Mesenchymal stem cell (in vitro differentiated cells and primary cell): ENCODE data around the gene PASD1. TPM values are rescaled to one million over a fixed set of nuclear protein-coding genes. Genes with fewer than 3 reads are reported as not detected.

Experiments
- DNase-seq: peaks from one replicate; pipeline ENCODE4 v3.0.0-alpha.2; 2013
- H2AFZ ChIP-seq: one replicate; pipeline ENCODE4 v1.6.1; 2013; ENCODE audit warnings: low read depth, mild to moderate bottlenecking, control low read depth, inconsistent platforms, low read length, moderate library complexity
- H2AK5ac ChIP-seq: 2 replicates; pipeline ENCODE4 v1.6.1; 2013; ENCODE audit warnings: low read length, moderate library complexity, mild to moderate bottlenecking, inconsistent platforms; ENCODE audit not compliant: severe bottlenecking
- H2BK120ac ChIP-seq: one replicate; pipeline ENCODE4 v1.6.1; 2013; ENCODE audit warnings: low read depth, mild to moderate bottlenecking, inconsistent platforms, low read length, moderate library complexity
- H2BK12ac ChIP-seq, 2 experiments: one replicate each; pipeline ENCODE4 v1.6.1; 2013; ENCODE audit warnings: inconsistent platforms in 2 of 2, low read length in 2 of 2, mild to moderate bottlenecking in 2 of 2, moderate library complexity in 2 of 2, control low read depth in 1 of 2
- H2BK15ac ChIP-seq: one replicate; pipeline ENCODE4 v1.6.1; 2013; ENCODE audit warnings: mild to moderate bottlenecking, low read depth, inconsistent platforms; ENCODE audit not compliant: poor library complexity, severe bottlenecking
- H2BK5ac ChIP-seq: 2 replicates; pipeline ENCODE4 v1.6.1; 2013; ENCODE audit warnings: low read depth, mild to moderate bottlenecking, low read length, control low read depth, inconsistent platforms; ENCODE audit not compliant: poor library complexity, severe bottlenecking
- H3K14ac ChIP-seq, 2 experiments: one replicate each; pipeline ENCODE4 v1.6.1; 2013; ENCODE audit warnings: inconsistent platforms in 2 of 2, low read length in 2 of 2, control low read depth in 1 of 2, mild to moderate bottlenecking in 1 of 2, moderate library complexity in 1 of 2
- H3K18ac ChIP-seq, 2 experiments: one replicate each; pipeline ENCODE4 v1.6.1; 2013; ENCODE audit warnings: inconsistent platforms in 2 of 2, low read length in 2 of 2, control low read depth in 1 of 2, low read depth in 1 of 2, mild to moderate bottlenecking in 1 of 2
- H3K23ac ChIP-seq, 2 experiments: one replicate each; pipeline ENCODE4 v1.6.1; 2013; ENCODE audit warnings: inconsistent platforms in 2 of 2, low read length in 2 of 2, mild to moderate bottlenecking in 2 of 2, moderate library complexity in 2 of 2, control low read depth in 1 of 2
- H3K27ac ChIP-seq: 2 replicates; pipeline ENCODE4 v1.5.1; 2013; ENCODE audit warnings: mild to moderate bottlenecking, moderate library complexity, low read length, control low read depth, inconsistent platforms; ENCODE audit not compliant: poor library complexity, severe bottlenecking
- H3K27me3 ChIP-seq, 2 experiments: 2 replicates each; pipeline versions ENCODE4 v1.6.1 to v1.7.0; 2013; ENCODE audit warnings: low read length in 2 of 2, mild to moderate bottlenecking in 2 of 2, moderate library complexity in 2 of 2, control low read depth in 1 of 2, inconsistent platforms in 1 of 2; ENCODE audit not compliant: control insufficient read depth in 1 of 2, insufficient read depth in 1 of 2
- H3K36me3 ChIP-seq, 2 experiments: 2 replicates each; pipeline versions ENCODE4 v1.6.1 to v1.7.0; 2013; ENCODE audit warnings: low read length in 2 of 2, control low read depth in 1 of 2, inconsistent platforms in 1 of 2, low read depth in 1 of 2, mild to moderate bottlenecking in 1 of 2; ENCODE audit not compliant: insufficient read depth in 2 of 2, control insufficient read depth in 1 of 2
- H3K4ac ChIP-seq, 2 experiments: one replicate each; pipeline ENCODE4 v1.6.1; 2013; ENCODE audit warnings: inconsistent platforms in 2 of 2, low read length in 2 of 2, mild to moderate bottlenecking in 2 of 2, moderate library complexity in 2 of 2, control low read depth in 1 of 2, low read depth in 1 of 2
- H3K4me1 ChIP-seq: 2 replicates; pipeline ENCODE4 v1.6.1; 2013; ENCODE audit warnings: low read depth, low read length, control low read depth; ENCODE audit not compliant: control insufficient read depth, insufficient read depth
- H3K4me2 ChIP-seq: 2 replicates; pipeline ENCODE4 v1.6.1; 2013; ENCODE audit warnings: low read length, mild to moderate bottlenecking, inconsistent platforms; ENCODE audit not compliant: poor library complexity, severe bottlenecking
- H3K4me3 ChIP-seq, 2 experiments: 2 replicates each; pipeline versions ENCODE4 v1.5.1 to v1.7.0; 2013; ENCODE audit warnings: low read length in 2 of 2, mild to moderate bottlenecking in 2 of 2, control low read depth in 1 of 2, low read depth in 1 of 2; ENCODE audit not compliant: insufficient read depth in 1 of 2
- H3K79me1 ChIP-seq: replicated peaks from 2 replicates; pipeline ENCODE4 v1.6.1; 2013; ENCODE audit warnings: mild to moderate bottlenecking, control low read depth, low read length, inconsistent platforms; ENCODE audit not compliant: poor library complexity, severe bottlenecking
- H3K9ac ChIP-seq: 2 replicates; pipeline ENCODE4 v1.7.0; 2013; ENCODE audit warnings: mild to moderate bottlenecking, low read length, moderate library complexity
- H3K9me3 ChIP-seq: 2 replicates; pipeline ENCODE4 v1.7.0; 2013; ENCODE audit warnings: mild to moderate bottlenecking, low read length; ENCODE audit not compliant: control insufficient read depth
- H4K8ac ChIP-seq: one replicate; pipeline ENCODE4 v1.6.1; 2013; ENCODE audit warnings: inconsistent platforms, mild to moderate bottlenecking, low read length, moderate library complexity
- H4K91ac ChIP-seq: one replicate; pipeline ENCODE4 v1.6.1; 2013; ENCODE audit warnings: mild to moderate bottlenecking, low read length, inconsistent platforms
- WGBS: methylation state at CpG from one replicate; pipeline ENCODE4 v1.1.7; 2013; ENCODE audit warnings: mixed read lengths; 5-methylcytosine and 5-hydroxymethylcytosine counted together
- polyA plus RNA-seq, 2 experiments: library from polyadenylated mRNA; stranded (reverse); fragments of 200-250 nt; gene quantifications; one replicate each; pipeline ENCODE4 v1.2.3, GENCODE V29; 2013

Gene PASD1, protein sequence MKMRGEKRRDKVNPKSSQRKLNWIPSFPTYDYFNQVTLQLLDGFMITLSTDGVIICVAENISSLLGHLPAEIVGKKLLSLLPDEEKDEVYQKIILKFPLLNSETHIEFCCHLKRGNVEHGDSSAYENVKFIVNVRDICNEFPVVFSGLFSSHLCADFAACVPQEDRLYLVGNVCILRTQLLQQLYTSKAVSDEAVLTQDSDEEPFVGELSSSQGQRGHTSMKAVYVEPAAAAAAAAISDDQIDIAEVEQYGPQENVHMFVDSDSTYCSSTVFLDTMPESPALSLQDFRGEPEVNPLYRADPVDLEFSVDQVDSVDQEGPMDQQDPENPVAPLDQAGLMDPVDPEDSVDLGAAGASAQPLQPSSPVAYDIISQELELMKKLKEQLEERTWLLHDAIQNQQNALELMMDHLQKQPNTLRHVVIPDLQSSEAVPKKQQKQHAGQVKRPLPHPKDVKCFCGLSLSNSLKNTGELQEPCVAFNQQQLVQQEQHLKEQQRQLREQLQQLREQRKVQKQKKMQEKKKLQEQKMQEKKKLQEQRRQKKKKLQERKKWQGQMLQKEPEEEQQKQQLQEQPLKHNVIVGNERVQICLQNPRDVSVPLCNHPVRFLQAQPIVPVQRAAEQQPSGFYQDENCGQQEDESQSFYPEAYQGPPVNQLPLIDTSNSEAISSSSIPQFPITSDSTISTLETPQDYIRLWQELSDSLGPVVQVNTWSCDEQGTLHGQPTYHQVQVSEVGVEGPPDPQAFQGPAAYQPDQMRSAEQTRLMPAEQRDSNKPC
- not detected for polyA plus RNA-seq (2013, experiment 1 of 2)
- not detected for polyA plus RNA-seq (2013, experiment 2 of 2)

DNA sequence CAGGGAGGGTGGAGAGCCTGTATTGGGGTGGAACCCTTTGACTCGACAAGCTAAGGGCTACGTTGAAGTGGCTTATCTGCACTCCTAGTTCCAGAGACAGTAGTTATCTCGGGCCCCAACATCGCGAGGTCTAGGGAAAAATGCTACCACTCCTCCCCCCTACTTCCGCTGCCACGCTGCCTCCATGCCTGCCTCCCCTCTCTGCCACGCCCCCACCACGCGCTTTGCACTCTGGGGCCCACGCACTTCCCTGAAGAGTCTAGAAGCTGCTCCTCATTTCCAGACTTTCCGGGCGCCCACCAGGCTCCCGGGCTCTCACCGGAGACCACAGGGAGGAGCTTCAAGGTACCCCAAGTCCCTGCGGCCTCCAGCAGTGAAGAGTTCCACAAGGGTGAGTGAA lies at the start of gene PASD1:
Gene PASD1, plus strand, starts transcription at position 227 of the 400 bp plus-strand sequence. CDS start 37,879 bp downstream, outside the sequence.
- H4K8ac ChIP-seq, result no peak within 1 kb of the TSS
- H3K18ac ChIP-seq, result no peak within 1 kb of the TSS
- H3K27me3 ChIP-seq, result peaks cover 0 to 4% of the 10 kb centered on the region in 2 experiments
- no peak within 1 kb of the TSS for H3K9ac ChIP-seq
- H3K4ac ChIP-seq, result no peak within 1 kb of the TSS
- H3K79me1 ChIP-seq, result no peaks in the 10 kb centered on the region
- no peaks in the 10 kb centered on the region for H3K4me1 ChIP-seq
- H3K23ac ChIP-seq, result no peak within 1 kb of the TSS
- H2BK15ac ChIP-seq, result no peak within 1 kb of the TSS
- H2BK12ac ChIP-seq, result no peak within 1 kb of the TSS
- H3K36me3 ChIP-seq, result no peaks in the 10 kb centered on the region
- H3K4me3 ChIP-seq, result no peak within 1 kb of the TSS
- H2AK5ac ChIP-seq, result no peak within 1 kb of the TSS
- H2BK5ac ChIP-seq, result no peak within 1 kb of the TSS
- no peak for DNase-seq
- no peak within 1 kb of the TSS for H2BK120ac ChIP-seq
- no peak within 1 kb of the TSS for H3K4me2 ChIP-seq
- no peak within 1 kb of the TSS for H3K14ac ChIP-seq
- H2AFZ ChIP-seq, result no peak within 1 kb of the TSS
- H3K27ac ChIP-seq, result no peak within 1 kb of the TSS
- no peak within 1 kb of the TSS for H4K91ac ChIP-seq
- WGBS, result 95% methylated on average over 11 of the region's 16 CpGs
- H3K9me3 ChIP-seq, result no peaks in the 10 kb centered on the region

DNA sequence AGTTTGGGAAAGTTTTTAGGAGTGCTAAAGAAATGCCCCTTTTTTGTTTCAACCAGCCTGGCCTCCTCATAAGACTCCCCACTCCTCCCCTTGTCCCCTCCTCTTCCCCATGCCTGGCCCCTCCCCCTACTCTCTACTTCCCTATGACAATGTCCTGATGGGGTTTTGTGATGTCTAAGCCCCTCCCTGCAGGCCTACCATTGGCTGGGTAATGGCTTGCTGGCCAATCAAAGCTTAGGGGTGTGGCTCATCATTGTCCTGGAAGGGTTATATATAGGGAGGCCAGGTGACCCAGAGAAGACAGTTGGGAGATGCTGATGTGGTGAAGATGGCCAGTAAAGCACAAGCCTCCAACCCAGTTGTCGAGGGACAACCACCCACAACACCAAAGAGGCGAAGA lies 48.2 kb upstream of the PASD1 start:
- Histone ChIP-seq H3K27me3 (peaks cover 0 to 16% of the 10 kb centered on the region in 2 experiments), H3K14ac (no peak overlapping the region), H3K79me1 (no peaks in the 10 kb centered on the region), H3K4me2 (no peak overlapping the region), H3K4ac (no peak overlapping the region), H4K8ac (no peak overlapping the region), H4K91ac (no peak overlapping the region), H3K9ac (no peak overlapping the region), H3K4me1 (no peaks in the 10 kb centered on the region), H3K36me3 (no peaks in the 10 kb centered on the region), H2AK5ac (no peak overlapping the region), H2BK12ac (no peak overlapping the region), H3K23ac (no peak overlapping the region), H2BK120ac (no peak overlapping the region), H3K4me3 (no peak overlapping the region), H3K18ac (no peak overlapping the region), H2BK15ac (no peak overlapping the region), H2AFZ (no peak overlapping the region), H2BK5ac (no peak overlapping the region), H3K27ac (no peak overlapping the region), H3K9me3 (no peaks in the 10 kb centered on the region)
- no peak for DNase-seq
- WGBS, result 50% methylated on average over 1 of the region's 2 CpGs

DNA sequence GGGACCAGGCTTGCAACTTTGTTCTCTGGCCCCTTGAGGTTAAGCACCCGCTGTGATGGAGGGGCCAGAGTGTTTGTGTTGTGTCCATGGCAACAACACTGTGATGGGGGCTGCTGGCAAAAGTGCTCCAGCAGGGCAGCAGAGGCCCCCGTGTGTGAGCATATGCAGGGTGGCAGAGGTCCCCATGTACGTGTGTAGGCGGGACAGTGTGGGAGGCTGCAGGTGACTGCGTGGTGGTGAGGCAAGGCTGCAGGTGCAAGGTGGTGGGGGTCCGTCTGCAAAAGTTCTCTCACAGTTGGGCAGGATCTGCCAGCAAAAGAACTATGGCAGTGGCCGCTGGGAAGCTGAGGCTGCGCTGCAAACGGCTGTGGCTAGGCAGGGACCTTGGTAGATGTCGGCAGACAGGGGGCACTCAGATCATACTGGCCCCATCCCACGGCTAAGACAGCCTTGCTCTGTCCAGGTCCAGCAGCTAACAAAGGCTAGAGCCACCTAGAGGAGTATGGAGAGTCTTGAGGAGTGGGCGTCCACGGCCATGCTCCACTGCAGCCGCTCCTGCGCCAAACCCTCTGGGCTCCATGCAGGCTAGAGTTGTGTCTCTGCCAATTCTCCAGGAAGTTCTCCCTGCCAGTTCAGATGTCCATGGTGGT lies 46.8 kb upstream of the PASD1 start:
- Histone ChIP-seq H3K4me3 (no peak overlapping the region), H2AK5ac (no peak overlapping the region), H3K4me2 (no peak overlapping the region), H3K9ac (no peak overlapping the region), H3K18ac (no peak overlapping the region), H3K23ac (no peak overlapping the region), H3K27me3 (peaks cover 0 to 14% of the 10 kb centered on the region in 2 experiments), H4K91ac (no peak overlapping the region), H3K79me1 (no peaks in the 10 kb centered on the region), H4K8ac (no peak overlapping the region), H2BK5ac (peak overlapping the region; percentile 19), H3K27ac (no peak overlapping the region), H2AFZ (no peak overlapping the region), H3K14ac (no peak overlapping the region), H3K4ac (no peak overlapping the region), H3K36me3 (no peaks in the 10 kb centered on the region), H3K4me1 (no peaks in the 10 kb centered on the region), H2BK120ac (no peak overlapping the region), H3K9me3 (no peaks in the 10 kb centered on the region), H2BK15ac (no peak overlapping the region), H2BK12ac (no peak overlapping the region)
- no peak for DNase-seq
- WGBS, result 75% methylated on average over 15 of the region's 15 CpGs

DNA sequence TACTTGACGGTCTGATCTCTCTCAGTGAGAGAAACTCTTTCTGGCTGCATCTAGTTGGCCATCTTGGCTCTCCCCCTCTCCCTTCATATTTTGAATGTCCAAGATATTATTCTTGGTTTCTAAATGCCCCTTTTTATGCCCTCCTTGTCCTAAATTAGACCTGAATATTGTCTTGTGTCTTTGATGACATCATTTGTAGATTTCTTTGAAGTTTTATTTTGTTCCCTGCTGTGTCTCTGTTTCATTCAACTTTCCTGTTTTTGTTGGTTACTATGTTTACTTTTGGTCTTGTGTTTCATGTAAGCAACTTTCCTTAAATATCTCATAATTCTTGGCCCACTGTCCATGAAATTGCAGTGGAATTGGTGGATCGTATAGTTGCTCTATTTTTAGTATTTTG lies 46.1 kb upstream of the PASD1 start:
- Histone ChIP-seq H3K36me3 (no peaks in the 10 kb centered on the region), H3K14ac (no peak overlapping the region), H3K4me1 (no peaks in the 10 kb centered on the region), H3K27ac (no peak overlapping the region), H2AFZ (no peak overlapping the region), H3K4me2 (no peak overlapping the region), H4K91ac (no peak overlapping the region), H2BK120ac (no peak overlapping the region), H3K4me3 (no peak overlapping the region), H3K9me3 (no peaks in the 10 kb centered on the region), H3K9ac (no peak overlapping the region), H3K79me1 (no peaks in the 10 kb centered on the region), H3K4ac (no peak overlapping the region), H4K8ac (no peak overlapping the region), H2AK5ac (no peak overlapping the region), H3K23ac (no peak overlapping the region), H3K18ac (no peak overlapping the region), H2BK5ac (no peak overlapping the region), H2BK12ac (no peak overlapping the region), H2BK15ac (no peak overlapping the region), H3K27me3 (peaks cover 0 to 17% of the 10 kb centered on the region in 2 experiments)
- WGBS, result no CpG with 5 or more reads among the region's 2 CpGs
- no peak for DNase-seq
